HepG2 (cell line): ENCODE data around the gene SCARF1. TPM values are rescaled to one million over a fixed set of nuclear protein-coding genes. Genes with fewer than 3 reads are reported as not detected.

ENCODE experiments used
- BHLHE40 ChIP-seq: IDR thresholded peaks from 2 replicates; pipeline ENCODE4 v1.6.1; 2011; ENCODE audit warnings: low read length, improper control_type of control experiment
- CCDC6 ChIP-seq: sonication (generic); formaldehyde crosslinking; IDR thresholded peaks from 2 replicates; pipeline ENCODE4 v1.8.1; 2022; ENCODE audit warnings: mild to moderate bottlenecking, missing genetic modification reagents, moderate library complexity
- GMEB1 ChIP-seq: sonication (generic); formaldehyde crosslinking; IDR thresholded peaks from 2 replicates; pipeline ENCODE4 v1.5.1; 2020; ENCODE audit warnings: missing genetic modification reagents, mild to moderate bottlenecking, borderline replicate concordance
- HNRNPK ChIP-seq: fragments of 200-400 bp; formaldehyde crosslinking; IDR thresholded peaks from 2 replicates; pipeline ENCODE4 v1.6.1; 2018; ENCODE audit warnings: low read length, low read depth, moderate library complexity, mild to moderate bottlenecking; ENCODE audit not compliant: poor library complexity, severe bottlenecking
- KLF6 ChIP-seq: IDR thresholded peaks from 2 replicates; pipeline ENCODE4 v1.8.0; 2016; ENCODE audit warnings: missing biosample characterization, missing genetic modification reagents
- LBX2 ChIP-seq: sonication (generic); formaldehyde crosslinking; IDR thresholded peaks from 2 replicates; pipeline ENCODE4 v1.5.0; 2020; ENCODE audit warnings: missing genetic modification reagents, mild to moderate bottlenecking, borderline replicate concordance
- NCOA1 ChIP-seq: sonication (generic); formaldehyde crosslinking; IDR thresholded peaks from 2 replicates; pipeline ENCODE4 v1.9.0; 2021; ENCODE audit warnings: missing genetic modification reagents
- NFKBIZ ChIP-seq: IDR thresholded peaks from 2 replicates; pipeline ENCODE4 v1.6.1; 2018; ENCODE audit warnings: missing genetic modification reagents, missing compliant biosample characterization
- PAF1 ChIP-seq: IDR thresholded peaks from 2 replicates; pipeline ENCODE4 v1.6.1; 2016; ENCODE audit warnings: missing genetic modification reagents, missing compliant biosample characterization
- PAWR ChIP-seq: sonication (generic); formaldehyde crosslinking; IDR thresholded peaks from 2 replicates; pipeline ENCODE4 v1.4.0; 2020; ENCODE audit warnings: missing genetic modification reagents, mild to moderate bottlenecking, borderline replicate concordance
- RFX5 ChIP-seq: IDR thresholded peaks from 2 replicates; pipeline ENCODE4 v1.6.1; 2011; ENCODE audit warnings: low read depth, low read length, improper control_type of control experiment
- RORA ChIP-seq: sonication (generic); formaldehyde crosslinking; IDR thresholded peaks from 2 replicates; pipeline ENCODE4 v1.5.0; 2020; ENCODE audit warnings: mild to moderate bottlenecking, missing genetic modification reagents, moderate library complexity
- SIN3B ChIP-seq: fragments of 150-350 bp; IDR thresholded peaks from 2 replicates; pipeline ENCODE4 v1.6.1; 2014; ENCODE audit warnings: low read length
- TP53 ChIP-seq: sonication (generic); formaldehyde crosslinking; conservative IDR thresholded peaks from 2 replicates; pipeline ENCODE4 v1.4.0; 2020; ENCODE audit warnings: missing genetic modification reagents
- ZNF10 ChIP-seq: sonication (generic); formaldehyde crosslinking; IDR thresholded peaks from 2 replicates; pipeline ENCODE4 v1.4.0; 2020; ENCODE audit warnings: mild to moderate bottlenecking, low read depth, missing genetic modification reagents, borderline replicate concordance
- ZNF207 ChIP-seq: fragments of 450-650 bp; IDR thresholded peaks from 2 replicates; pipeline ENCODE4 v1.6.1; 2016; ENCODE audit warnings: antibody characterized with exemption, borderline replicate concordance
- ZNF264 ChIP-seq: sonication (generic); formaldehyde crosslinking; IDR thresholded peaks from 2 replicates; pipeline ENCODE4 v1.4.0; 2020; ENCODE audit warnings: missing genetic modification reagents
- ZNF329 ChIP-seq: sonication (generic); formaldehyde crosslinking; IDR thresholded peaks from 2 replicates; pipeline ENCODE4 v1.9.0; 2021; ENCODE audit warnings: low read depth, mild to moderate bottlenecking, missing genetic modification reagents
- ZNF616 ChIP-seq: sonication (generic); formaldehyde crosslinking; IDR thresholded peaks from 2 replicates; pipeline ENCODE4 v1.5.0; 2020; ENCODE audit warnings: low read depth, mild to moderate bottlenecking, missing genetic modification reagents
- ZNF780A ChIP-seq: sonication (generic); formaldehyde crosslinking; IDR thresholded peaks from 2 replicates; pipeline ENCODE4 v1.8.0; 2022; ENCODE audit warnings: mild to moderate bottlenecking, missing genetic modification reagents, moderate library complexity
- polyA plus RNA-seq, 8 experiments: library from polyadenylated mRNA; depleted of rRNA in 3 of 8; stranded (reverse) in 7 of 8; unstranded in 1 of 8; fragments of >200 nt; fragmentation: Illumina TruSeq in 4 of 8; extraction: Trizol in 4 of 8; gene quantifications; 2 replicates each; pipeline versions ENCODE4 v1.2.1 to v1.2.3, GENCODE V29; 2011 to 2016; ENCODE audit warnings: low read depth in 4 of 8, missing spikeins in 1 of 8, mixed read lengths in 1 of 8; ENCODE audit not compliant: insufficient read depth in 1 of 8
- total RNA-seq, 5 experiments: library from RNA; depleted of rRNA; stranded (reverse); fragments of >200 nt; fragmentation: Illumina TruSeq; extraction: Trizol; gene quantifications; 2 replicates each; pipeline ENCODE4 v1.2.3, GENCODE V29; 2016; ENCODE audit warnings: low read depth in 1 of 5
- TF ChIP-seq, protein P1 (sequence below): sonication (generic); formaldehyde crosslinking; IDR thresholded peaks from 2 replicates; pipeline ENCODE4 v1.4.0; 2020; ENCODE audit warnings: mild to moderate bottlenecking, missing genetic modification reagents
- TF ChIP-seq, protein P2 (sequence below): sonication (generic); formaldehyde crosslinking; IDR thresholded peaks from 2 replicates; pipeline ENCODE4 v1.4.0; 2020; ENCODE audit warnings: missing genetic modification reagents, borderline replicate concordance
- TF ChIP-seq, protein P3 (sequence below): sonication (generic); formaldehyde crosslinking; IDR thresholded peaks from 2 replicates; pipeline ENCODE4 v1.8.0; 2022; ENCODE audit warnings: missing genetic modification reagents, mild to moderate bottlenecking, borderline replicate concordance
- TF ChIP-seq, protein P4 (sequence below): sonication (generic); formaldehyde crosslinking; IDR thresholded peaks from 2 replicates; pipeline ENCODE4 v1.4.0; 2020; ENCODE audit warnings: mild to moderate bottlenecking, missing genetic modification reagents

SCARF1 gene
- total and polyA plus RNA-seq, 2 of the 13 experiments (the other 11 are each of a cell fraction or from before 2014, with no cell fraction given): 0.24 to 0.71 TPM

GRCh38 chr17:1606352-1606985 lies 39.1 kb downstream of the SCARF1 start (continued):
- TF ChIP-seq NCOA1 (CRISPR knock-in tag) (no peak), ZNF207 (no peak), HNRNPK (no peak), CCDC6 (CRISPR knock-in tag) (no peak), PAF1 (CRISPR knock-in tag) (no peak), RORA (CRISPR knock-in tag) (no peak), ZNF10 (CRISPR knock-in tag) (no peak), SIN3B (no peak), NFKBIZ (CRISPR knock-in tag) (no peak), ZNF616 (CRISPR knock-in tag) (no peak), RFX5 (no peak), LBX2 (no peak), TP53 (CRISPR knock-in tag) (no peak), ZNF780A (no peak), BHLHE40 (no peak), PAWR (CRISPR knock-in tag) (no peak), GMEB1 (CRISPR knock-in tag) (no peak), KLF6 (CRISPR knock-in tag) (no peak), ZNF264 (CRISPR knock-in tag) (no peak), ZNF329 (CRISPR knock-in tag) (no peak)
- TF ChIP-seq, protein P1, sequence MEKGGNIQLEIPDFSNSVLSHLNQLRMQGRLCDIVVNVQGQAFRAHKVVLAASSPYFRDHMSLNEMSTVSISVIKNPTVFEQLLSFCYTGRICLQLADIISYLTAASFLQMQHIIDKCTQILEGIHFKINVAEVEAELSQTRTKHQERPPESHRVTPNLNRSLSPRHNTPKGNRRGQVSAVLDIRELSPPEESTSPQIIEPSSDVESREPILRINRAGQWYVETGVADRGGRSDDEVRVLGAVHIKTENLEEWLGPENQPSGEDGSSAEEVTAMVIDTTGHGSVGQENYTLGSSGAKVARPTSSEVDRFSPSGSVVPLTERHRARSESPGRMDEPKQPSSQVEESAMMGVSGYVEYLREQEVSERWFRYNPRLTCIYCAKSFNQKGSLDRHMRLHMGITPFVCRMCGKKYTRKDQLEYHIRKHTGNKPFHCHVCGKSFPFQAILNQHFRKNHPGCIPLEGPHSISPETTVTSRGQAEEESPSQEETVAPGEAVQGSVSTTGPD (CRISPR knock-in tag): no peak
- TF ChIP-seq, protein P2, sequence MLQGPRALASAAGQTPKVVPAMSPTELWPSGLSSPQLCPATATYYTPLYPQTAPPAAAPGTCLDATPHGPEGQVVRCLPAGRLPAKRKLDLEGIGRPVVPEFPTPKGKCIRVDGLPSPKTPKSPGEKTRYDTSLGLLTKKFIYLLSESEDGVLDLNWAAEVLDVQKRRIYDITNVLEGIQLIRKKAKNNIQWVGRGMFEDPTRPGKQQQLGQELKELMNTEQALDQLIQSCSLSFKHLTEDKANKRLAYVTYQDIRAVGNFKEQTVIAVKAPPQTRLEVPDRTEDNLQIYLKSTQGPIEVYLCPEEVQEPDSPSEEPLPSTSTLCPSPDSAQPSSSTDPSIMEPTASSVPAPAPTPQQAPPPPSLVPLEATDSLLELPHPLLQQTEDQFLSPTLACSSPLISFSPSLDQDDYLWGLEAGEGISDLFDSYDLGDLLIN: no peak
- TF ChIP-seq, protein P3, sequence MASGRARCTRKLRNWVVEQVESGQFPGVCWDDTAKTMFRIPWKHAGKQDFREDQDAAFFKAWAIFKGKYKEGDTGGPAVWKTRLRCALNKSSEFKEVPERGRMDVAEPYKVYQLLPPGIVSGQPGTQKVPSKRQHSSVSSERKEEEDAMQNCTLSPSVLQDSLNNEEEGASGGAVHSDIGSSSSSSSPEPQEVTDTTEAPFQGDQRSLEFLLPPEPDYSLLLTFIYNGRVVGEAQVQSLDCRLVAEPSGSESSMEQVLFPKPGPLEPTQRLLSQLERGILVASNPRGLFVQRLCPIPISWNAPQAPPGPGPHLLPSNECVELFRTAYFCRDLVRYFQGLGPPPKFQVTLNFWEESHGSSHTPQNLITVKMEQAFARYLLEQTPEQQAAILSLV (CRISPR knock-in tag): no peak
- TF ChIP-seq, protein P4, sequence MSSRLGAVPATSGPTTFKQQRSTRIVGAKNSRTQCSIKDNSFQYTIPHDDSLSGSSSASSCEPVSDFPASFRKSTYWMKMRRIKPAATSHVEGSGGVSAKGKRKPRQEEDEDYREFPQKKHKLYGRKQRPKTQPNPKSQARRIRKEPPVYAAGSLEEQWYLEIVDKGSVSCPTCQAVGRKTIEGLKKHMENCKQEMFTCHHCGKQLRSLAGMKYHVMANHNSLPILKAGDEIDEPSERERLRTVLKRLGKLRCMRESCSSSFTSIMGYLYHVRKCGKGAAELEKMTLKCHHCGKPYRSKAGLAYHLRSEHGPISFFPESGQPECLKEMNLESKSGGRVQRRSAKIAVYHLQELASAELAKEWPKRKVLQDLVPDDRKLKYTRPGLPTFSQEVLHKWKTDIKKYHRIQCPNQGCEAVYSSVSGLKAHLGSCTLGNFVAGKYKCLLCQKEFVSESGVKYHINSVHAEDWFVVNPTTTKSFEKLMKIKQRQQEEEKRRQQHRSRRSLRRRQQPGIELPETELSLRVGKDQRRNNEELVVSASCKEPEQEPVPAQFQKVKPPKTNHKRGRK: no peak
